HUES64 (cell line): ENCODE results near the gene PTPRM.
"Not testable (repeated sequence)": the region's sequence is repeated elsewhere in the genome, so short reads cannot be mapped to it uniquely, and the experiment has no call there.

ENCODE experiments used
- H3K27ac ChIP-seq: 2 replicates; pipeline ENCODE4 v1.7.0; 2013; ENCODE audit warnings: low read depth, low read length, inconsistent platforms
- H3K27me3 ChIP-seq: 2 replicates; pipeline ENCODE4 v1.6.1; 2013; ENCODE audit warnings: mild to moderate bottlenecking, low read length; ENCODE audit not compliant: insufficient read depth
- H3K36me3 ChIP-seq: 2 replicates; pipeline ENCODE4 v1.6.1; 2013; ENCODE audit warnings: mild to moderate bottlenecking, low read length; ENCODE audit not compliant: insufficient read depth
- H3K4me1 ChIP-seq: 2 replicates; pipeline ENCODE4 v1.6.1; 2013; ENCODE audit warnings: mild to moderate bottlenecking, low read length, moderate library complexity; ENCODE audit not compliant: insufficient read depth
- H3K4me3 ChIP-seq: 2 replicates; pipeline ENCODE4 v1.5.1; 2013; ENCODE audit warnings: mild to moderate bottlenecking, low read length, moderate library complexity
- H3K9ac ChIP-seq: 2 replicates; pipeline ENCODE4 v1.6.1; 2013; ENCODE audit warnings: mild to moderate bottlenecking, low read depth, low read length
- H3K9me3 ChIP-seq: 2 replicates; pipeline ENCODE4 v1.6.1; 2013; ENCODE audit warnings: low read depth, low read length; ENCODE audit not compliant: insufficient read depth
- WGBS: fragments of 150-250, 120-280 bp; methylation state at CpG from one replicate; pipeline ENCODE4 v1.1.7; 2013; ENCODE audit warnings: missing lambda C conversion rate; 5-methylcytosine and 5-hydroxymethylcytosine counted together

PTPRM gene

GRCh38 chr18:8056723-8057122 lies 489.6 kb downstream of the PTPRM start:
- 80% methylated on average over 1 of the region's 1 CpG for whole genome bisulfite sequencing

DNA sequence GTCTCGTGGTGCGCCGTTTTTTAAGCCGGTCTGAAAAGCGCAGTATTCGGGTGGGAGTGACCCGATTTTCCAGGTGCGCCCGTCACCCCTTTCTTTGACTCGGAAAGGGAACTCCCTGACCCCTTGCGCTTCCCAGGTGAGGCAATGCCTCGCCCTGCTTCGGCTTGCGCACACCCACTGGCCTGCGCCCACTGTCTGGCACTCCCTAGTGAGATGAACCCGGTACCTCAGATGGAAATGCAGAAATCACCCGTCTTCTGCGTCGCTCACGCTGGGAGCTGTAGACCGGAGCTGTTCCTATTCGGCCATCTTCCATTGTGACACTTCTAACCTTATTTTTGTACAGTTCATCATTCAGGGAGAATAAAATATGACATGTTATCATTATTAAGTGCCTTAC lies 496.0 kb downstream of the PTPRM start:
- not testable (repeated sequence) for H3K9me3 ChIP-seq, H3K27me3 ChIP-seq, H3K27ac ChIP-seq, H3K36me3 ChIP-seq
- peak overlapping the region; percentile 72 for H3K9ac ChIP-seq
- H3K4me1 ChIP-seq, result peaks cover 28% of the 10 kb centered on the region
- 4% methylated on average over 11 of the region's 22 CpGs for WGBS
- H3K4me3 ChIP-seq, result peak overlapping the region; percentile 60

More at GRCh38 chr18:8056723-8057122, 489.6 kb downstream of the PTPRM start:
- Histone ChIP-seq H3K27me3 (no peaks in the 10 kb centered on the region), H3K36me3 (no peaks in the 10 kb centered on the region), H3K4me3 (no peak overlapping the region), H3K9me3 (no peaks in the 10 kb centered on the region), H3K27ac (no peak overlapping the region), H3K9ac (no peak overlapping the region), H3K4me1 (peaks cover 1% of the 10 kb centered on the region; the same call in 1 of the 2 replicates)

GRCh38 chr18:8063733-8064132 lies 496.6 kb downstream of the PTPRM start:
- Histone ChIP-seq H3K27ac (no peak overlapping the region), H3K9ac (no peak overlapping the region), H3K36me3 (no peaks in the 10 kb centered on the region), H3K9me3 (no peaks in the 10 kb centered on the region), H3K27me3 (no peaks in the 10 kb centered on the region), H3K4me3 (peak overlapping the region; percentile 60), H3K4me1 (peaks cover 28% of the 10 kb centered on the region)

DNA sequence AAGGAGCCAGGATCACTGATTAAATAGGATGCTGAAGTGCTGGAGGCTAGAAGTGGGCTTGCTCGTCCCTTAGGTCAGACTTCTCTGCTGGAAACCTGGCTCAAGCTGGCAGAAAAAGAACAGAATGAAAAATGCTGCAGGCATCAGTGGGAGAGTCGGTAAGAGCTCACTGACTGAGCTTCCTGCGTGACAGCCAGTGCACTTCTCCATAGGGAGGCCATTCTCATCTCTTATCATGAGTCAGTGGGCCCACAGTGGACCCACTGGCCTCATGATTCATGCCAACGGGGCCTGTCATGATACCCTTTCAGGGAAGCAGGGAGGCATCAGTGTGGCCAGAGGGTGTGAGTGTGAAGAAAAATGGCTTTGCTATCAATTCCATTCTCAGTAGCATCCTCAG lies 498.2 kb downstream of the PTPRM start:
- Histone ChIP-seq H3K27me3 (no peaks in the 10 kb centered on the region), H3K27ac (no peak overlapping the region), H3K4me1 (peaks cover 28% of the 10 kb centered on the region), H3K9me3 (no peaks in the 10 kb centered on the region), H3K9ac (no peak overlapping the region), H3K36me3 (no peaks in the 10 kb centered on the region), H3K4me3 (no peak overlapping the region)
- WGBS, result 62% methylated on average over 4 of the region's 4 CpGs

GRCh38 chr18:8065773-8066172 lies 498.7 kb downstream of the PTPRM start:
- WGBS, result no CpG with 5 or more reads among the region's 1 CpG
- no peak overlapping the region for H3K27ac ChIP-seq

GRCh38 chr18:8069708-8070107 lies 502.6 kb downstream of the PTPRM start:
- Histone ChIP-seq H3K27ac (no peak overlapping the region), H3K9me3 (no peaks in the 10 kb centered on the region), H3K36me3 (no peaks in the 10 kb centered on the region), H3K4me3 (no peak overlapping the region), H3K9ac (no peak overlapping the region), H3K4me1 (peaks cover 22% of the 10 kb centered on the region), H3K27me3 (no peaks in the 10 kb centered on the region)
- WGBS, result 96% methylated on average over 8 of the region's 8 CpGs

More at GRCh38 chr18:8065773-8066172, 498.7 kb downstream of the PTPRM start:
- H3K4me3 ChIP-seq, result no peak overlapping the region
- H3K27me3 ChIP-seq, result no peaks in the 10 kb centered on the region
- H3K9me3 ChIP-seq, result no peaks in the 10 kb centered on the region
- peaks cover 28% of the 10 kb centered on the region for H3K4me1 ChIP-seq
- no peak overlapping the region for H3K9ac ChIP-seq
- no peaks in the 10 kb centered on the region for H3K36me3 ChIP-seq

DNA sequence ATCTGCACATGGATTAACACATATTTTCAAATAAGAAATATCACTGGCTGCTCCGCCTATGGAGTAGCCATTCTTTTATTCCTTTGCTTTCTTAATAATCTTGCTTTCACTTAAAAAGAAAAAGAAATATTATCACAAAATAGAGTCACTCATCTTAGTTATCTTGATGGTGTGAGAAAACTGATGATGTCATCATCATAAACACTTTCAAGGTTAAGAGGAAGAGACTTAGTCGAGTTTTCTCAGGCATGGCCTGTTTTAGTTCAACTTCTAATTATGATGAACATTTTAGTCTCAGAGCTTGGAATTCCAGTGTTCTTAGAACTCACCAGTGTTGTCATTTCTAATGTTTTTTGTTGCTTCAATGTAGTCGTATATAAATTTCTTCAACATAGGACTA lies 506.1 kb downstream of the PTPRM start:
- WGBS, result 100% methylated on average over 2 of the region's 3 CpGs
- H3K9me3 ChIP-seq, result no peaks in the 10 kb centered on the region
- H3K4me1 ChIP-seq, result 0 out of 2 replicates have a peak, but pooled peaks cover 2% of the 10 kb centered on the region
- H3K9ac ChIP-seq, result no peak overlapping the region
- H3K27ac ChIP-seq, result no peak overlapping the region
- no peak overlapping the region for H3K4me3 ChIP-seq
- H3K27me3 ChIP-seq, result no peaks in the 10 kb centered on the region
- H3K36me3 ChIP-seq, result no peaks in the 10 kb centered on the region

DNA sequence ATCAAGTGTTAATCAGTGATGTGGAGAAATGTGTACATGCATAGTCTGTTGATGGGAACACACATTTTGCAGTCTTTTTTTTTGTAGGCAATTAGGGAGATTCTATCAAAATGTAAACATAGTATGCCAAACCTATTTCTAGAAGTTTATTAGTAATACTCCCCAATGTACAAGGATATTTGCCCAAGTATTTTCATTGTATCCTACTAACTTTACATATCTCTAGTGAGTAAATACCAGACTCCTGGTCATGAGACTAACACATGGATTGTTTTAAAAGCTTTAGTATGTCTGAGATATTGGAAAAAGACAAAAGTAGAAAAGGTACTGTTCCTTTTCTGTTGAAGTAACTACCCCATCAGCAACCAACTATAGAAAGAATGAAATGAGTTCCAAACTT lies 513.0 kb downstream of the PTPRM start:
- Histone ChIP-seq H3K9ac (no peak overlapping the region), H3K27ac (no peak overlapping the region), H3K4me1 (peaks cover 22% of the 10 kb centered on the region), H3K4me3 (no peak overlapping the region), H3K9me3 (no peaks in the 10 kb centered on the region), H3K36me3 (no peaks in the 10 kb centered on the region), H3K27me3 (peaks cover 5% of the 10 kb centered on the region; the same call in 1 of the 2 replicates)

- 72% methylated on average over 1 of the region's 1 CpG for WGBS
- H3K4me3 ChIP-seq, result no peak overlapping the region
- H3K4me1 ChIP-seq, result peaks cover 29% of the 10 kb centered on the region
- peaks cover 5% of the 10 kb centered on the region; the same call in 1 of the 2 replicates for H3K27me3 ChIP-seq
- H3K36me3 ChIP-seq, result no peaks in the 10 kb centered on the region
- no peak overlapping the region for H3K9ac ChIP-seq
- H3K27ac ChIP-seq, result no peak overlapping the region
- no peaks in the 10 kb centered on the region for H3K9me3 ChIP-seq
These were observed 514.2 kb downstream of the PTPRM start for GRCh38 chr18:8081267-8081666.

GRCh38 chr18:8081872-8082553 lies 514.9 kb downstream of the PTPRM start:
- H3K4me3 ChIP-seq, result no peak overlapping the region
- no peaks in the 10 kb centered on the region for H3K9me3 ChIP-seq
- H3K9ac ChIP-seq, result no peak overlapping the region
- no peak overlapping the region for H3K27ac ChIP-seq
- no peaks in the 10 kb centered on the region for H3K36me3 ChIP-seq
- peaks cover 29% of the 10 kb centered on the region for H3K4me1 ChIP-seq
- H3K27me3 ChIP-seq, result peaks cover 5% of the 10 kb centered on the region; the same call in 1 of the 2 replicates
- WGBS, result 87% methylated on average over 3 of the region's 3 CpGs

DNA sequence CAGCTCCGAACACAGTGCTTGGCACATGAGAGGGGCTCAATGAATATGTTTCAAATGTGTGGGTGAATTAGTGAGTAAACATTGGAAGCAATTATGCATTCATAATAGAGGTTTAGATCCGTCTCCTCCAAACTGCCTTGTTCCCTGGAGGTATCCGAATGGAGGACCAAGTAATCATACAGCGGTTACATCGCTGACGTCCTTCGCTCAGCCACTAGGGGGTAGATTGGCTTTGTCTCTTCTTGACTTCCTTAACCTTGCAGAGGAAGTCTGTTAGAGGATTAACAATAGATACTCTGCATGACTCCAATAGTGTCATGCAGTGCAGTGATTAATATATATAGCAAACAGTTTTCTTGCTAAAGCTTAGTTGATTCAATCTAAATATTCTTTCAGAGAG lies 517.0 kb downstream of the PTPRM start:
- WGBS, result 11% methylated on average over 7 of the region's 7 CpGs
- peak overlapping the region; percentile 26 for H3K4me3 ChIP-seq
- H3K27me3 ChIP-seq, result peaks cover 5% of the 10 kb centered on the region; the same call in 1 of the 2 replicates
- peaks cover 36% of the 10 kb centered on the region for H3K4me1 ChIP-seq
- H3K9ac ChIP-seq, result no peak overlapping the region
- no peaks in the 10 kb centered on the region for H3K36me3 ChIP-seq
- H3K27ac ChIP-seq, result peak overlapping the region; percentile 38; the same call in 1 of the 2 replicates
- no peaks in the 10 kb centered on the region for H3K9me3 ChIP-seq

- H3K4me3 ChIP-seq, result no peak overlapping the region
- no peaks in the 10 kb centered on the region for H3K36me3 ChIP-seq
- H3K9ac ChIP-seq, result no peak overlapping the region
- no peaks in the 10 kb centered on the region for H3K9me3 ChIP-seq
- WGBS, result 84% methylated on average over 3 of the region's 3 CpGs
- H3K27ac ChIP-seq, result no peak overlapping the region
- H3K27me3 ChIP-seq, result peaks cover 2% of the 10 kb centered on the region; the same call in 1 of the 2 replicates
- H3K4me1 ChIP-seq, result peaks cover 31% of the 10 kb centered on the region
These were observed 521.5 kb downstream of the PTPRM start for GRCh38 chr18:8088626-8089025.
